GM19193 (cell line): ENCODE measurements around the gene EPHA5.

ENCODE experiments used
- POLR2A ChIP-seq: IDR thresholded peaks from 4 replicates; pipeline ENCODE4 v1.6.1; 2011; ENCODE audit not compliant: insufficient read depth, insufficient read length; ENCODE audit errors: extremely low read depth

EPHA5 gene

DNA sequence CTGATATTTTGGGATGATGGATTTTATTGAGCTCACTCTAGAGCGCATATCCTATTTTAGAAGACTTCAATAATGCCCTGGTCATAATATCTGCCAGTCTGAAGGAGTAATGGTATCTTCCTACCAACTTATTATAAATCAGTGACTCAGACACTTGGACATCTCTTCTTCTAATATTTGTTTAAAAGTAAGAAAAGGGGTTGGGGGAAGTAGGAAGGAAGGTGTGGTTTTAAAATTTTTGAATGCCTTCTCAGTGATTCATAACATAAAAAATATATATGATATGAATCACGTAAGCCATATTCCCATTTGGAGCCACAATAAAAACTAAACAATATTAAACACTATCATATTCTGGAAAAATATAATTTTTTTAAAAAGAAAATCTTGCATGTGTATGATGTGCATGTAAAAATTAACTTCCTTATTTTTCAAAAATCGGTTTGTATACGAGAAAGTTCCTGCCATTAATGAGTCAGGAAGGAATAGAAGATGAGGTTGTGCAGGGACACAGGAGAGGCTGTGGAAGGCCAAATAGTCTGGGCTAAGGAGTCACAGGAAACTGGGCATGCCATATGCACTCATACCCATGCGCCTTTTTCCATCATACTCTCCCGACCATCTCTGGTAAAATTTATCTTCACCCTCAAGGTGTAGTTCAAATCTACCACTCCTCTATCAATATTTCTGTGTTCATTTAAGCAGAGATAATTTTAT is 286.5 kb downstream of the EPHA5 start:
- TF ChIP-seq POLR2A: no peak

DNA sequence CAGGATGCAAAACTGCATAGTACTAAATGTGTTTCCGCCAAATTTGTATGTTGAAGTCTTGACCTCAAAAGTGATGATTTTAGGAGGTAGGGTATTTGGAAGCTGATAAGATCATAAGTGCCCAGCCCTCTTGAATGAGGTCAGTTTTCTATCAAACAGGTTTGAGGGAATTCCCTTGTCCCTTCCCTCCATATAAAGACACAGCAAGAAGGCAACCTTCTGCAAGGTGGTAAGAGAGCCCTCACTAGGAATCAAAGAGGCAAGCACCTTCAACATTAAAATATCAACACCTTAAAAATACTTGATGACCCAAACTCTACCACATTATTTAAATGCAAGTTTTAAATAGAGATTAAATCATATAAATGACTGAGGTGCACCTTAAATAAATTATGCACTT is 288.6 kb downstream of the EPHA5 start:
- no peak for TF ChIP-seq POLR2A

GRCh38 chr4:65370709-65371108 is 299.6 kb downstream of the EPHA5 start:
- no peak for TF ChIP-seq POLR2A

DNA sequence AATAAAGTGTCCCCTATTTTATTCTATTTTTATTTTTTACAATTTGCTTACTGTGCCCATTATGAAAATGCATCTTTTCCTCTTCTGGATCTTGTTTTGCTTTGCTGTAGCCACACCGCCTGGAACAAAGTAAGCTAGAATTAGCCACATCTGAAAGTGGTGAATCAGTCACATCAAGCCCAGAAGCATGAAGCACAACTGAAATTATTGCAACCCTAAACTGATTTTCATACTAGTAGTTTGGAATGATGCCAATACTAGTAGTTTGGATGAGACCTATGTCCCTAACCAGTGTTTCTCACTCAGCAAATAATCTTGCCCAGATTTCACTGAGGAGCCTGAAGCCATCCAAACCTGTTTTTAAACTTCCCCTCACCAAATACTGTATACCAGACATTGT is 303.0 kb downstream of the EPHA5 start:
- TF ChIP-seq POLR2A: no peak

- no peak for TF ChIP-seq POLR2A
Measured at GRCh38 chr4:65358914-65359313, 311.4 kb downstream of the EPHA5 start.

- TF ChIP-seq POLR2A: no peak
Measured at GRCh38 chr4:65353098-65353497, 317.2 kb downstream of the EPHA5 start.

DNA sequence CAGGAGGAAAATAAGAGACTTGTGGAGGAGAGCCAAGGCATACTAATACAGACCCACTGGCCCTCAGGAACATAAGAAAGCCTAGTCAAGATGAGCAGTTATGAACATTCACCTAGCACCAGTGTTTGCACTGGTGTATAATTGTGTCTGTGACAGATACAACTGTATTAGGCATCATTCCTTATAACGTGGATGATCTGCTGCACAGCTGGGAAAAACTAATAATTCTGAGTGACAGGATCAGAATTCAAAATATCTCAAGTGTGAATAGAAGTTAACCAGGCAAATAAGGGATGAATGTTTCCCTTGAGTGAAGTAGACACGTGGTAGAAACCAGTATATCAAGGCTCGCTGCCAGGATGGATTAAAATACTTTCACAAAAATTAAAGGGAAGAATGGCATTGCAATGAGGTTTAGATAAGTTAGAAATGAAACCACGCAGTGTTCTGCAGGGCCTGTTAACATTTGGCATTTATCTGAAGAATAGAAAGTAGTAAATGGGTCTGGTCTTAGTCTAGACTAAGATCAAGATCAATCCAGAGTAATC is 325.9 kb downstream of the EPHA5 start:
- no peak for TF ChIP-seq POLR2A

- no peak for TF ChIP-seq POLR2A
Measured at GRCh38 chr4:65343342-65343741, 326.9 kb downstream of the EPHA5 start.

DNA sequence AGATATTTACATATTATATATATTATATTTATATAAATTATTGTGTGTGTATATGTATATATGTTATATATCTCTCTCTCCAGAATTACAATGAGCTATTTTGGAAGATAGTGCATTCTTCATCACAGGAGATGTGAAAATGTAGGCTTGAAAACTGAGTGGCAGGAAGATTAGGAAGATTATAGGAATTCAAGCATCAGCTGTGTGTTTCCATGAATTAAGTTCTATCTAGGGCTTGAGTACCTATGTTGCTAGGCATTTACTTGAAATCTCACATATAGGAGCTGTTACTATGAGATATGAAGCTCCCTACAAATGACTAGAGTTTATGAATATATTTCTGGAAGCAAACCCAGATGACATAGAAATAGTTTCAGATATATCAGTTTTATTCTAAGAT is 328.7 kb downstream of the EPHA5 start:
- TF ChIP-seq POLR2A: no peak

GRCh38 chr4:65340382-65341109 is 329.7 kb downstream of the EPHA5 start:
- TF ChIP-seq POLR2A: no peak

GRCh38 chr4:65337371-65337770 is 332.9 kb downstream of the EPHA5 start:
- no peak for TF ChIP-seq POLR2A

DNA sequence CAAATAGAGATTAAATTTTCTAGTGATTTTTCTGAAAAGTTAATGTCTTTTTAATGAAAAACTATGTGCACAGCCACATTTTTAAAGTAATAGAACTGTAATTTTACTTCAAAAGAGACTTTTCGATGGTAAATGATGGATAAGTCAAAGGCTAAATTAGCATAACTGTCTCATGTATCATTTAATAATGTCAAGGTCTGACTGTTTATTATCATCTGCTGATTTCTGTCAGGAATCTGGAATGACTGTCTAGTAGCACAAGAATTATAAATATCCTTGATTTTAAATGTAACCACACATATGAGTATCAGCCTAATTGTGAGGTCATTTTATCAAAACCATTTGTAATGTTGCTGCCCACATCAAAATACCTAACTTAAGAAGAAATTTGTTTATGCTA is 333.8 kb downstream of the EPHA5 start:
- no peak for TF ChIP-seq POLR2A

GRCh38 chr4:65316534-65316933 is 353.8 kb downstream of the EPHA5 start:
- TF ChIP-seq POLR2A: no peak

DNA sequence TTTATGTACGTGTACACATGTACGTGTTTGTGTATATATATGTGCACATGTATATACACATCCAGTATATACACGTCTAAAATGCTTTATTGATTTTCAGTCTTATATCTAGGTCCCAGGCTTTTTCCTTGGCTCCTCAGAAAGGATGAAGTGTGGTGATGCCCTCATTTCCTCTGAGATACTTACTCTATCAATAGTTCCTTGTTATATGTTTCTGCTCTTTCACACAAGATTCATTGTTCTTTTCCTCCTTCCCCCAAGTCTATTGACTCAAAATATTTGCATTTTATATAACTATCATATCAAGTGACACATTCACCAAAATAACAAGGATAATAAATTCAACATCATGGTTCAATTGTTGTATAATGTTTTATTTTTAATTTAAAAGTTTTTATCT is 359.2 kb downstream of the EPHA5 start:
- no peak for TF ChIP-seq POLR2A

DNA sequence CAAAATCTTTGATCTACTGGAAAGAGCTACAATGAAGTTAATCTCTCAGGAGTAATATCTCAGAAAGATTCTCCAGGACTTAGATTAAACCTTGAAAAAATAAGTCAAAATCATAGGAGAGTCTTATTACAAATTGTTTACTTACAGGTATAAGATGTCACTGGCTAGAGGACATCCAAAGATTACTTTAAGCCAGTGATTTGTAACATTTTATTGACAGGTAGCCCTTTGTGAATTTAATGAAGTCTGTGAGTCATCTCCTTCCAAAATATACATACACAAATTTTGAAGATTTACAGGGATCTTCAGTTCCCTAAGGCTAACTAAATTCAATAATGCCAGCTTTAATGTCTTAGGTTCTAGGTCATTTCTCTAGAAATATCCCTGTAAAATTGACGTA is 359.7 kb downstream of the EPHA5 start:
- no peak for TF ChIP-seq POLR2A

DNA sequence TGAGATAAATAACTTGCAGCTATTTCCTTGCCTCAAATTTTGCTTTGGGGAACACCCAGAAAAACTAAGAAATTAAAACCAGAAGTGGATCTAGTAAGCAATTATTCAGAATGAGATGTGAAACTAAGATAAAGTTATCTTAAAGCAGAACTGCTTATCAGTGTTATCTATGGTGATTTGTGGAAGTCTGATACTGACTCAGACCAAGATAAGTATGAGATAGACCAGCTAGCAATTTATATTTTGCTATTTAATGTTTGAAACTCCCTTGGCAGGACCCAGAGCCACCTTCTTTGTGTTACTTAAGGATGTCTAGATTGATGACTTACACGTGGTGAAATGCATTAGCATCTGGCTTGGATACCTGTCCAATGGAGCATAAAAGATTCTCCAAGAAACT is 368.1 kb downstream of the EPHA5 start:
- no peak for TF ChIP-seq POLR2A

- no peak for TF ChIP-seq POLR2A
Measured at GRCh38 chr4:65296246-65296645, 374.0 kb downstream of the EPHA5 start.

DNA sequence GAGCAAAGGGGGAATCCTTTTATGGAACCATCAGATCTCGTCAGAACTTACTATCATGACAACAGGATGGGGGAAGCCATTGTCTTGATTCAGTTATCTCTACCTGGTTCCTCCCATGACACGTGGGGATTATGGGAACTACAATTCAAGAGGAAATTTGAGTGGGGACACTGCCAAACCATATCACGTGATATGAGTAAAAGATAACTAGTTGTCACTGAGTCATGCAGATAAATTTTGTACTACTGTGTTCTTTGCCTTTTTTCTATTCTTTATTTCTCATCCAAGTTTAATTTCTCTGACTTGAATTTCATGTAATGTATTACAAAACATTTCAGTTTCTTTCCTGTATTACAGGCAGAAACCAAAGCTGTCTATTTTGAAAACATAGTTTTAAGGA is 383.2 kb downstream of the EPHA5 start:
- no peak for TF ChIP-seq POLR2A
